SHP77 treated with DMSO at 0.1 percent for 48 hours (cell line): ENCODE measurements around the gene ALDH1B1.

Source experiments
- DNase-seq: peaks from one replicate; lab custom pipeline; 2025; lab: John Stamatoyannopoulos, UW

The ALDH1B1 gene

GRCh38 chr9:38416461-38416860, 24.0 kb downstream of the ALDH1B1 start:
- DNase-seq, result no peak

DNA sequence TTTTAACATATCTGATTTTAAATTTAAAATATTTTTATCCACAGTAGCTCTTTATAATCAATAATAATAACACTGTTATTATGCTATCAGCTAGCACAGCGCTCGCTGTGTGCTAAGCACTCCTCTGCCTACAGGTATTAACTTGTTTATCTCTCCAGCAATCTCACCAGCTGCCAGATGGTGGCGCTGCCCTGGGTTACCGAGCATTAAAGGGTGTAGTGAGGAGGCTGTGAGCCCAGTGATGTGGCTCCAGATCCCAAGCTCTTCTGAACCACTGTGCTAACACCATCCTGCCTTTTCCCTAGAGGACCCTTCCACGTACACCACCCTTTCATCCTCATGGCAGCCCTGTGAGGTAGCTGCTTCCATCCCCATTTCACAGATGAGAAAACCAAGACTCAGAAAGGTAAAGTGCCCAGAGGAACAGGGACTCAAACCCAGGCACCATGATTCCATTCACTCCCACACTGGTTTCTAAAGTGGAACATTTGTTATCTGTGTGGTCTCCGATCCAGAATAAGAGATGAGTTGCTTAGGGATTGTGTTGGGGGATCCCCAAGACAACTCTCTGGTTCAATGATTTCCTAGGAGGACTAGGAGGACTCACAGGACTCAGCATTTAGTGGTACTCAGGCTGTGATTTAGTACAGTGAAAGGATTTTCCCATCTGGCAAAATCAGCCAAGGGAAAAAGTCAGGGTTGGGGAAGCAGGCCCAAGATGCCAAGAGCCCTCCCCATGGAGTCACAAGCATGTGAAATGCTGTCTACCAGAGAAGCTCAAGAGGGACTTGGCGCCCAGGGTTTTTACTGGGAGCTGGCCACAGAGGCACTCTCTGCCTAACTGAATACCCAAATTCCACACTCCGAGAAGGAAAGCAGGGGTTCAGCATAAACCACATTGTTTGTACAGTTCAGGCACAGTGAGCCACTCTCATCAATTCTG, 24.8 kb downstream of the ALDH1B1 start:
- peak; percentile 0 for DNase-seq

GRCh38 chr9:38418366-38418765, 25.9 kb downstream of the ALDH1B1 start:
- no peak for DNase-seq

DNA sequence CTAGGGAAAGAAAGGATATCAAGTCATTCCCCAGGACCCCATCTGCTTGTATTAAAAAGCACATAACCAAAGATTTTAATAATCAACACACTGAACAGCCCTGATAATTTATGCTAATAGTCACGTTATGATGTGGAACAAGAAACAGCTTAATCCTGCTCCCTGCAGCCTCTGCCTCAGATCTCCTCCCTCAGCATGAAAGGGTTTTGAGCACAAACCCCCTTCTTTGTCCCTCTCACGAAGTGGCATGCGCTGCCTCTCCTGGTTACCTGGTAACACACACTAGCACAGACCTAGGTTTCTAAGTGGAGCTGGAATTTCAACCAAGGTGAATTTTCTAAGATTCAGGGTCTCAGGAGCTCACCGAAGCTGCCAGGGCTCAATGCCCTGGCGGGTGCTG, 26.7 kb downstream of the ALDH1B1 start:
- no peak for DNase-seq

DNA sequence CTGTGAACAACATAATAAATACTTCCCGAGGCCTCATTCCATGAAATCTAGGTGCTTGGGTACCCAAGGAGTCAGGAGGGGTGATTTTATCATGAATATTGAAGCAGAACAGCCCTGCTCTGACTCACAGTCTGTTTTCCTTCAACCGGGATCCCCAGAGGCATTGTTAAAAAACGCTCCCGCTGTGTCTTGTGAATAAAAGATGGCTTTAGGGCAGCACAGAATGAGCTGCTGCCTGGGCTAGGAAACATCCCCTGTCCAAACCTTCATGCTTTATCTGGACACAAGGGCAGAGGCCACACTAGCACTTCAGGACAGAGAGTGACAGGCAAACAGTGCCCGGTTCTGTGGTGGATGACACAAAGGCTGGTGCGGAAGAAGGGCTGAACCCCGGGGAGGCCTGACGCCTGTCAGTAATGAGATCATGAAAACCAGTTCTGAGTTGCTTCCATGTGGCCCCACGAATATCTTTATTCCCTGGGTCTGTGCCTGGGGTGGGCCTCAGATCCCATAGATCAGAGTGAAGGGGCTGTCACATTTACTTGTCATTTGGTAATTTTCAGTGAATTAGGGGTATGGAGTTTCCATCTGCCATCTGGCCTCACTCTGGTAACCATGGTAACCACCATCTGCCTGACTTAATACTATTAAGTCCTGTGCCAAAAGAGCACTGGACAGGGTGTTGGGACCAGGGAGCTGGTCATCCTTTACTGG, 29.2 kb downstream of the ALDH1B1 start:
- no peak for DNase-seq

GRCh38 chr9:38422555-38423260, 30.2 kb downstream of the ALDH1B1 start:
- DNase-seq, result no peak

GRCh38 chr9:38423273-38423972, 30.9 kb downstream of the ALDH1B1 start:
- DNase-seq, result no peak

- no peak for DNase-seq
Measured at GRCh38 chr9:38423973-38424843, 31.7 kb downstream of the ALDH1B1 start, which contains the start of gene IGFBPL1. Gene IGFBPL1 (minus strand): TSS chr9:38424454. CDS start chr9:38424424, 30 bp downstream.

- no peak for DNase-seq
Measured at GRCh38 chr9:38424918-38425317, 32.4 kb downstream of the ALDH1B1 start.

DNA sequence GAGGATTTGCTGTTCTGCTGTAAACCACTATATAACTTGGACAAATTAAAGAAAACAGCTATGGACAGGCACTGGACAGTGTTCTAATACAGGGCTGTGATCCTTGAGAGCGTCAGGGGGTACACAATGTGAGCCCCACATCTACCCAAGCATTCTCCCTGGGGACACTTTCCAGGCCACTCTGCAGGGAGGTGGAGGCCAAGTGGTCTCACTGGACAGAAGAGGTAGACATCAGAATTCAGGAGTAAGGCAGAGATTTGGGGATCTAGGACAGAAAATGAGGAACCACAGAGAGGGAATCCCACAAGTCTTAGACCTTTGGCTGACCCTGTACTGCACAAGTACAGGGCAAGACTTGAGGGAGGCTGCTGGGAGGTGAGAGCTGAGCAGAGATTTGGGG, 35.6 kb downstream of the ALDH1B1 start:
- DNase-seq, result no peak

DNA sequence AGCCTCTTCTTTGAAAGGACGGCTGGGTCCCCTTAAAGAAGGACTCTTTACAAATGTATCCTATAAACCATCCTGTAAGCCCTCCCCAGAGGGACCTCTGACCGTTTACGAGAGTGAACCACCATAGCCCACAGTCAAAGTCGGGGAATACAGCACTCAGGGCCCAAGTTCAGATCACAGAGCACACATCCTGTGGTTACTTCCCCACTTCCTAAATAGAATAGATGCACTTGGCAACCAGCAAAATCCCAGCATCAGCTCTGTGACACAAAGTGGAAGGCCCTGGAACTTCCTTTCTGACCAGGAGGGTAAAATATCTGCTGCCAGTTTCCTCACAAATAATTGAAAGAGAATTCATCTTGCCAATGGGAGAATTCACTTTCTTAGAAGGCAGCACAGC, 38.6 kb downstream of the ALDH1B1 start:
- no peak for DNase-seq

DNA sequence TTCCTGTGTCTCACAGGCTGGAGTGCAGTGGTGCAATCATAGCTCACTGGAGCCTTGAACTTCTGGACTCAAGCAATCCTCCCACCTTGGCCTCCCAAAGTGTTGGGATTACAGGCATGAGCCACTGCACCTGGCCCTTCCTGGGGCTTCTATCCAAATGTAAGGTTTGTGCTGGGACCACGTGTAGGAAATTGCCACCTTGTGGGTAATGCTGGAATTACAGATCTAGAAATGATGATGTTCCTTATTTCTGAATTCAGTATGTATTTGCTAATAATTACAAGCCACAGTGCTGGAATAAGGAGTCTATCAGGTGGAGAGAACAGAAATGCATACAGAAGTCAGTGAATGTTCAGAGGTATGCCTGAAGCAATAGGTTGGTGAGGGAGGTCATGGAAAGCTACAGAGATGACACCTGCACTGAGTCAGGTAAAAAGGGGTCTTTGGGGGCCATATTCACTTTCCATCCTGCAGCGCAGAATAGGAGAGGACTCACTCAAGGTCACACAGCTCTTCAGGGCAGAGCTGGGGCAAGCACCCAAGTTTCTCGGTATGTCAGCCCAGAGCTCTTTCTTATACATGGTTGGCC, 40.5 kb downstream of the ALDH1B1 start:
- DNase-seq, result peak; percentile 6

DNA sequence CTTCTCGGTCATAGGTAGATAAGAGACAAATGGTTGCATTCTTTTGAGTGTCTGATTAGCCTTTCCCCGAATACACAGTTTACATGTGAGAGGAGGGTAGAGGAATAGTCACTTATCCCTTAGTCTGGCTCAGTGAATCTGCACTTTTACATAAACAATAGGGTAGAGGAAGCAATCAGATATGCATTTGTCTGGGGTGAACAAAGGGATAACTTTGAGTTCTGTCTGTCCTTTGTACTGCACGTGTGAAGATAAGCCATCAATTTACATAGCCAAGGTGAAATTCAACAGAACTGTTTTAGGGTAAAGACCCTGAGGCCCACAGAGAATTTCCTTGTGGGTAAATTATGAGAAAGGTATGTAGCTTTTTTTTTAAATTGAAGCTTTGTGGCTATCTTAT, 41.9 kb downstream of the ALDH1B1 start:
- no peak for DNase-seq

DNA sequence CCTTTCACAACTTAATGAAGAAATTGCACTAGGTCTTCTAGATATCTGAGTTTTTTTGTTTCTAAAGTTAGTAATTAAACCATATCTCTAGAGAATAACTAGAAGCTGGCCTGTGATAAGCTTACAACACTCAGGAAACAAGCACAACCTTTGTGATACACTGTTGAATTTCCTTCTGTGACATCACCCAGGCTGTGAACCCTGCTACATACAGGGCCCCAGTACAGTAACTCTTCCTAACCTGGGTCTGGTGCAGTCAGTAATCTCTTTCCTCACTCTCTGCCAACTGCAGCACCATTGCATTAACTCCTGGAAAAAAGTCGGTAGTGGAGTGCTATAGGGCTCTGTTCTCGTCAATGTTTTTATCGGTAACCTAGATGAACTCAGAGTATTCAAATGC, 42.4 kb downstream of the ALDH1B1 start:
- DNase-seq, result no peak

DNA sequence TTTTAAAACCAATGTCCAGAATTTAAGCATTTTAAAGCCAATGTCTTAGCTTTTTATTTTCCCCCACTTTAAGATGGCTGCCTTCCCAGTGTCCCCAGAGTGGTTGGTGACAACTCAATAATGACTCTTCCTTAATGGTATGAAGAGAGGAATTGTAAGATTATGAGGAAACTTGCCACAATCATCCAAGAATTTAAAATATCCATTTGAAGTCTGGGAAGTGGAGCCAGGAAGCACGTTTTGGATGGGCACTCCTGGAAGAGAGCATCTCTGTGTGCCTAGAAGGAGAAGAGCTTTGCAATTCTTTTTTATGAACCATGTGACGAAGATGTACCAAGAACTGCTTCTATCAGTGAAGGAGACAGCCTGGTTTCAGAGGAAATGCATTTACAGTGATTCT, 43.0 kb downstream of the ALDH1B1 start:
- no peak for DNase-seq

DNA sequence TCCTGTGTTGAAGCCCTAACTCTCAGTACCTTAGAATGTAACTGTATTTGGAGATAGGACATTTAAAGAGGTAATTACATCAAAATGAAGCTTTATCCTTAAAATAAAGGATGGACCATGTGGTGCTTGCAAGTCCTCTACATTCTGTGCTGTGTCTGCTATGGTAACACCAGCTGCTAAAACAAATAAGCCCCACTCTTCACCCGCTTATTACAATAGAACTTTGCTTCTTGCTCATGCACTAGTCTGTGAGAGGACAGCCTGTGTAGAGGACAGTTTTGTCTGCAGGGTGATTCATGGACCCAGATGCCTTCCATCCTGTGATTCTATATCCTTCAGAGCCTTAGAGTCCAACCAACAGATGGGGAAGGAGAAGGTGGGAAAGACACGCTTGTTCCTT, 44.2 kb downstream of the ALDH1B1 start:
- no peak for DNase-seq

GRCh38 chr9:38437193-38437823, 44.8 kb downstream of the ALDH1B1 start:
- no peak for DNase-seq

GRCh38 chr9:38439291-38439915, 46.9 kb downstream of the ALDH1B1 start:
- no peak for DNase-seq

GRCh38 chr9:38439916-38440301, 47.4 kb downstream of the ALDH1B1 start:
- no peak for DNase-seq

GRCh38 chr9:38440516-38440915, 48.0 kb downstream of the ALDH1B1 start:
- no peak for DNase-seq
